AG10803 (cell line): ENCODE data around the gene MSANTD1.

Experiments
- DNase-seq: peaks from one replicate; pipeline ENCODE4 v3.0.0; 2010; ENCODE audit warnings: low read depth
- H3K4me3 ChIP-seq: 2 replicates; pipeline ENCODE4 v1.5.1; 2011; ENCODE audit warnings: mild to moderate bottlenecking, low read length, control low read depth
- CTCF ChIP-seq: conservative IDR thresholded peaks from 2 replicates; pipeline ENCODE4 v1.5.1; 2011; ENCODE audit warnings: mild to moderate bottlenecking, low read length, control low read depth, inconsistent platforms

Gene MSANTD1

GRCh38 chr4:3252831-3253641, 4.1 kb downstream of the MSANTD1 start:
- no peak for TF ChIP-seq CTCF
- DNase-seq: no peak
- no peak overlapping the region for H3K4me3 ChIP-seq

GRCh38 chr4:3253808-3254207, 4.8 kb downstream of the MSANTD1 start:
- no peak overlapping the region for H3K4me3 ChIP-seq
- no peak for DNase-seq
- no peak for TF ChIP-seq CTCF

DNA sequence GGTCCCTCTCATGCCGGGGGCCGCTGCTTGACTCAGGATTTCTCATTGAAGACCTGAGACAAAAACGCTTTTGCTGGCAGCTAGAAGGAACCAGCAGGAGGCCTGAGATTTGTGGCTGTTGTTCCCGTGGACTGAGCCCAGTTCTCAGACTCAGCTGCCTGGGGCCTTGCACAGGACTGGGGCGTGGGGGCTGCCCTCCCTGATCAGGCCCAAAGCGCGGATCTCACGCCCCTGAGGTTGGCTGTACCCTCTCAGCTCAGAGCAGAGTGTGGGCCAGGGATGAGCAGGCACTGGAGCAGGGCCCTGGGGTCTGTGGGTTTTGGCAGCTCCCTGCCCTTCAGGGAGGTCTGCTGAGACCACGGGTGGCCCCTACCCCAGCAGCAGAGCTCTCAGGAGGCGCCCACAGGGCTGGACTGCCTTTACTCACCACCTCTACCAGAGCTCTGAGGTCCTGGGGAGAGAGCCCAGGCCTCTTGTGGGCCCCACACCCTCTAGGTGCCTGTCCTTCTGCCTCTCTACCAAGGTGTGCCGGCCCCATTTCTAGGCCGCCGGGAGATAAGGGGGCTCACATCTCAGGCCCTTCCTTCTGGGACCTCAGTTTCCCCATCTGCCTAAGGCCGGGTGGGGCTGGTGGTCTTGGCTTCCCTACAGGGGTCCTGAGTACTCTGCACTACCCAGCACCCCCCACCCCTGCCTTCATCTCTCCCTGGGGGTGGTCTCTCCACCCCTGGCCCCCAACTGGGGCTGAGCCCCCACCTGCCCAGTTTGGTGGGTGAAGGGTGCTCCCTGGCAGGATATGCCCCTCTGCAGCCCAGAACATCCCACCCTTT, 5.6 kb downstream of the MSANTD1 start:
- no peak for TF ChIP-seq CTCF
- DNase-seq: no peak
- no peak overlapping the region for H3K4me3 ChIP-seq

GRCh38 chr4:3255611-3256186, 6.7 kb downstream of the MSANTD1 start:
- DNase-seq: no peak
- no peak for TF ChIP-seq CTCF
- no peak overlapping the region for H3K4me3 ChIP-seq

GRCh38 chr4:3256230-3257102, 7.5 kb downstream of the MSANTD1 start:
- DNase-seq: no peak
- H3K4me3 ChIP-seq: no peak overlapping the region
- no peak for TF ChIP-seq CTCF

DNA sequence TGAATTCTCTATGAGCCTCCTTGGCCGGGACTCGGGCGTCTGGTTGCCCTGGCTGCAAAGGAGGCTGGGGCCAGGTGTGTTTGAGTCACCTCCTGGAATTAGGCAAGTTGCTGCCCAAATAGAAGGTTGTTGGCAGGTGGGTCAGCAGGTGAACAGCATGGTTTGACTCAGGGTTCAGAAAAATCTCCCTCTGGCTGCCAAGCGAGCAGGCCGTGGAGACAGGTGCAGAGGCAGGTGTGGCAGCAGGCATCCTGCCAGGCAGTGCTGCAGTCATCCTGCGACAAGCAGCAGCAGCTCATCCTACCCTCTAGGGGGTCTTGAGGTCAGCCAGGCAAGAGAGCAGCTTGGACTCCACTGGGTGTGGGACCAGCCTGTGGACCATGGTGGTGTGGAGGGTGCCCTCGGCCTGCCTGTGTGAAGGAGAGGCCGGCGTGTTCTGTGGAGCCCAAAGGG, 8.2 kb downstream of the MSANTD1 start:
- no peak overlapping the region for H3K4me3 ChIP-seq
- TF ChIP-seq CTCF: no peak
- DNase-seq: no peak
